Measurements from ENCODE around the gene DICER1.

- TF ChIP-seq, protein P1, sequence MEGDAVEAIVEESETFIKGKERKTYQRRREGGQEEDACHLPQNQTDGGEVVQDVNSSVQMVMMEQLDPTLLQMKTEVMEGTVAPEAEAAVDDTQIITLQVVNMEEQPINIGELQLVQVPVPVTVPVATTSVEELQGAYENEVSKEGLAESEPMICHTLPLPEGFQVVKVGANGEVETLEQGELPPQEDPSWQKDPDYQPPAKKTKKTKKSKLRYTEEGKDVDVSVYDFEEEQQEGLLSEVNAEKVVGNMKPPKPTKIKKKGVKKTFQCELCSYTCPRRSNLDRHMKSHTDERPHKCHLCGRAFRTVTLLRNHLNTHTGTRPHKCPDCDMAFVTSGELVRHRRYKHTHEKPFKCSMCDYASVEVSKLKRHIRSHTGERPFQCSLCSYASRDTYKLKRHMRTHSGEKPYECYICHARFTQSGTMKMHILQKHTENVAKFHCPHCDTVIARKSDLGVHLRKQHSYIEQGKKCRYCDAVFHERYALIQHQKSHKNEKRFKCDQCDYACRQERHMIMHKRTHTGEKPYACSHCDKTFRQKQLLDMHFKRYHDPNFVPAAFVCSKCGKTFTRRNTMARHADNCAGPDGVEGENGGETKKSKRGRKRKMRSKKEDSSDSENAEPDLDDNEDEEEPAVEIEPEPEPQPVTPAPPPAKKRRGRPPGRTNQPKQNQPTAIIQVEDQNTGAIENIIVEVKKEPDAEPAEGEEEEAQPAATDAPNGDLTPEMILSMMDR (IDR thresholded peaks at IDR 0.05): no peak
- TF ChIP-seq POLR2AphosphoS5 (IDR thresholded peaks at IDR 0.05; ENCODE audit: low read depth, low read length): no peak
These were observed 86.4 kb downstream of the DICER1 start for GRCh38 chr14:95070748-95071435.
